Measurements from ENCODE around the gene STPG2.
"Not testable (repeated sequence)": the region's sequence is repeated elsewhere in the genome, so short reads cannot be mapped to it uniquely, and the experiment has no call there.

STPG2 gene

GRCh38 chr4:97952763-97953162, 190.5 kb downstream of the STPG2 start:
- no peak for DNase-seq
- TF ChIP-seq POLR2A (IDR thresholded peaks at IDR 0.05; ENCODE audit: low read length), result no peak
- TF ChIP-seq GATA1 (IDR thresholded peaks at IDR 0.05; ENCODE audit: low read depth, low read length), result no peak

DNA sequence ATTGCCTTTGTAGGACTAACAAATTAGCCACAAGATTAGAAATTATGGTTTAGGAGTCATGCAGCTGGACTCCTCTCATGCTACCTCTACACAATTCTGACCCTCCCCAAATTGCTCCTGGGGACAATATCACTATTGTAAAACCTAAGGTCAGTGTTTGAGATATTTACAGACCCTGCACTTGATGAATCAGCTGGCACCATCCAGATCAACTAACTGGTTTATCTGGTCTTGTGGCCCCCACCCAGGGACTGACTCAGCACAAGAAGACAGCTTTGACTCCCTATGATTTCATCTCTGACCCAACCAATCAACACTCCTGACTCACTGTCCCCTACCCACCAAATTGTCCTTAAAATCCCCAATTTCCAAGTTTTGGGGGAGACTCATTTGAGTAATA, 192.4 kb downstream of the STPG2 start:
- TF ChIP-seq GATA1 (IDR thresholded peaks at IDR 0.05; ENCODE audit: low read depth, low read length) (no peak), POLR2A (IDR thresholded peaks at IDR 0.05; ENCODE audit: low read length) (no peak)
- DNase-seq, result no peak

- no peak for DNase-seq
- TF ChIP-seq POLR2A (IDR thresholded peaks at IDR 0.05; ENCODE audit: low read length) (no peak), GATA1 (IDR thresholded peaks at IDR 0.05; ENCODE audit: low read depth, low read length) (no peak)
Observed at GRCh38 chr4:97942951-97943350, 200.3 kb downstream of the STPG2 start.

- TF ChIP-seq GATA1 (IDR thresholded peaks at IDR 0.05; ENCODE audit: low read depth, low read length) (no peak), POLR2A (IDR thresholded peaks at IDR 0.05; ENCODE audit: low read length) (no peak)
- no peak for DNase-seq
Observed at GRCh38 chr4:97942137-97942536, 201.1 kb downstream of the STPG2 start.

- no peak for DNase-seq
- TF ChIP-seq GATA1 (IDR thresholded peaks at IDR 0.05; ENCODE audit: low read depth, low read length) (no peak), POLR2A (IDR thresholded peaks at IDR 0.05; ENCODE audit: low read length) (no peak)
Observed at GRCh38 chr4:97938141-97938540, 205.1 kb downstream of the STPG2 start.

DNA sequence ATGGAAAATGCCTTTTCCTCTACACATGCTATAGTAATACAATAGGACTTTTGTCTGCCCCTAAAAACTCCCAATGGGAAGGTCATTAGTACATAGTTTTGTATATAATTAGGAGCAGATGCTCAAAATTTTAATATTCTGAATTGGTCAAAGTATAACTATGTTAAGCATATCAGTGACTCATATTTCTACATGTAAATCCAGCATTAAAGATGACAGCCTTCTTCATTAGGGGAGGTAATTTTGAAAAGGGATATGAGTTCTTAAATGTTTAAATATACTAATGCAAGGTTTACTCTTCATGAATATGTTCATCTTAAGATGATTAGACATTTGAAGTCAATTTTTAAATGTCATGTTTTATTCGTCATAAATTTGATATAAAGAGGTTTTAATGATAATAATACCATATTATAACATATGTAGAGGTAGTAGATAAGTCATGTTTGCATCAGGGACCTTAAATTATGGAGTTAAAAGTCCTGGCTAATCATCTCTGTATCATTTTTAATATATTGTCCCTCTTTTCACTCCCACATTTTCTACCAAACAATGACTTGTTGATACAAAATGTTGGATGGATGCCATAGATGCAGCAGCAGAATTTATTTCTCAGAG, 218.8 kb downstream of the STPG2 start:
- no peak for DNase-seq
- TF ChIP-seq POLR2A (IDR thresholded peaks at IDR 0.05; ENCODE audit: low read length) (no peak), GATA1 (IDR thresholded peaks at IDR 0.05; ENCODE audit: low read depth, low read length) (no peak)

- no peak for TF ChIP-seq GATA1 (IDR thresholded peaks at IDR 0.05; ENCODE audit: low read depth, low read length)
- no peak for TF ChIP-seq POLR2A (IDR thresholded peaks at IDR 0.05; ENCODE audit: low read length)
- no peak for DNase-seq
Observed at GRCh38 chr4:97923096-97923495, 220.2 kb downstream of the STPG2 start.

GRCh38 chr4:97917115-97917514, 226.2 kb downstream of the STPG2 start:
- no peak for DNase-seq
- no peak for TF ChIP-seq GATA1 (IDR thresholded peaks at IDR 0.05; ENCODE audit: low read depth, low read length)
- TF ChIP-seq POLR2A (IDR thresholded peaks at IDR 0.05; ENCODE audit: low read length), result no peak

GRCh38 chr4:97912156-97912555, 231.1 kb downstream of the STPG2 start:
- TF ChIP-seq GATA1 (IDR thresholded peaks at IDR 0.05; ENCODE audit: low read depth, low read length), result no peak
- no peak for TF ChIP-seq POLR2A (IDR thresholded peaks at IDR 0.05; ENCODE audit: low read length)
- DNase-seq, result no peak

GRCh38 chr4:97911236-97911906, 231.9 kb downstream of the STPG2 start:
- DNase-seq, result no peak
- no peak for TF ChIP-seq GATA1 (IDR thresholded peaks at IDR 0.05; ENCODE audit: low read depth, low read length)

- no peak for DNase-seq
- no peak for TF ChIP-seq POLR2A (IDR thresholded peaks at IDR 0.05; ENCODE audit: low read length)
- TF ChIP-seq GATA1 (IDR thresholded peaks at IDR 0.05; ENCODE audit: low read depth, low read length), result no peak
Observed at GRCh38 chr4:97910005-97910404, 233.3 kb downstream of the STPG2 start.

- DNase-seq, result not testable (repeated sequence)
Observed at GRCh38 chr4:97903436-97904189, 239.7 kb downstream of the STPG2 start.

DNA sequence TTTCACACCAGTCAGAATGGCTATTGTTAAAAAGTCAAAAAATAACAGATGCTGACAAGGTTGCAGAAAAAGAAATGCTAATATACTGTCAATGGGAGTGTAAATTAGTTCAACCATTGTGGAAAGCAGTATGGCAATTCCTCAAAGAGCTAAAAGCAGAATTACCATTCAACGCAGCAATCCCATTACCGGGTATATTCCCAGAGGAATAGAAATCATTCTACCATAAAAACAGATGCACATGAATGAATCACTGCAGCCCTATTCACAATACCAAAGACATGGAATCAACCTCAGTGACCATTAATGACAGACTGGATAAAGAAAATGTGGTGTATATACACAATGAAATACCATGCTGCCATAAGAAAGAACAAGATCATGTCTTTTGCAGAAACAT, 243.0 kb downstream of the STPG2 start:
- no peak for DNase-seq
- TF ChIP-seq GATA1 (IDR thresholded peaks at IDR 0.05; ENCODE audit: low read depth, low read length), result no peak
- TF ChIP-seq POLR2A (IDR thresholded peaks at IDR 0.05; ENCODE audit: low read length), result no peak

DNA sequence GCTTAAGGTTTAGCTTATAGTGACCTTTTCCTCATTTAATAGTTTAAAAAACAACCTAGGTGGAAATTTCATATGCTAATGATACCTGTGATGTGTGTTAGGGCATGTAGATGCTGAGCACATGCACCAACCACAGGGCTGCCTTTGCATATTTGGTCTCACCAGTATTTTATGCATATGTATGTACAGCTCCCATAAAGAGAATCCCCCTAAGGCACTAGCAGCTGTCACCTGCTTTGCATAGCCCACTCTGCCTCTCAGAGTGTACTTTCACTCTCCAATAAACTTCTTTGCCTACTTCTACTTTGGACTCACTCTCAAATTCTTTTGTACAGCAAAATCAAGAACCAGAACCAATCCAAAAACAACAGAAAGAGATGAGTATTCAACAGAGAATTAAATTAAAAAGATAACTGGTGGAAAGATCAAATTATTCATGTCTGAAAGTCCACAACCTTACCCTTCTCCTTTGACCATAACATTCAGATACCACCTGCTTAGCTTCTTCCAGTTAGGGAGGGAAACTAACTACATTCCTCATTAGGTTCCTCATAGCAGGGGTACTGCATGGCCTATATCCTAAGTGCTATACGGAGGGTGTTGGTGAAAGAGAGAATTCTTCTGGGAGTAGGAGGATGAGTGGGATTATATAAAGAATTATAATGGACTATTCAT, 250.5 kb downstream of the STPG2 start:
- TF ChIP-seq GATA1 (IDR thresholded peaks at IDR 0.05; ENCODE audit: low read depth, low read length) (no peak), POLR2A (IDR thresholded peaks at IDR 0.05; ENCODE audit: low read length) (no peak)
- DNase-seq, result no peak

Data from erythroblast (primary cell).